Measurements from ENCODE around the gene TMEM258.
A peak's percentile ranks its signal among the peaks of the same experiment; 100 is the strongest.

TMEM258 gene

GRCh38 chr11:61775606-61776554, 16.5 kb downstream of the TMEM258 start:
- no peak for DNase-seq (ENCODE audit: low read depth)

- no peak for DNase-seq (ENCODE audit: low read depth)
These were observed 17.3 kb downstream of the TMEM258 start for GRCh38 chr11:61775106-61775505.

GRCh38 chr11:61774411-61774810, 18.0 kb downstream of the TMEM258 start:
- no peak for DNase-seq (ENCODE audit: low read depth)

GRCh38 chr11:61773809-61774208, 18.6 kb downstream of the TMEM258 start:
- no peak for DNase-seq (ENCODE audit: low read depth)

GRCh38 chr11:61773356-61773755, 19.0 kb downstream of the TMEM258 start:
- no peak for DNase-seq (ENCODE audit: low read depth)

GRCh38 chr11:61771985-61772455, 20.4 kb downstream of the TMEM258 start:
- no peak for DNase-seq (ENCODE audit: low read depth)

GRCh38 chr11:61771195-61771894, 21.1 kb downstream of the TMEM258 start:
- no peak for DNase-seq (ENCODE audit: low read depth)

- no peak for DNase-seq (ENCODE audit: low read depth)
These were observed 22.3 kb downstream of the TMEM258 start for GRCh38 chr11:61769946-61770683.

- peak; percentile 55 for DNase-seq (ENCODE audit: low read depth)
These were observed 23.1 kb downstream of the TMEM258 start for GRCh38 chr11:61769169-61769920.

GRCh38 chr11:61768376-61769076, 23.9 kb downstream of the TMEM258 start:
- DNase-seq (ENCODE audit: low read depth): no peak

- DNase-seq (ENCODE audit: low read depth): no peak
These were observed 26.0 kb downstream of the TMEM258 start for GRCh38 chr11:61766353-61766841.

- no peak for DNase-seq (ENCODE audit: low read depth)
These were observed 26.7 kb downstream of the TMEM258 start for GRCh38 chr11:61765550-61766253.

GRCh38 chr11:61764606-61765260, 27.7 kb downstream of the TMEM258 start:
- no peak for DNase-seq (ENCODE audit: low read depth)

GRCh38 chr11:61763930-61764605, 28.3 kb downstream of the TMEM258 start:
- DNase-seq (ENCODE audit: low read depth): no peak

GRCh38 chr11:61762798-61763197, 29.6 kb downstream of the TMEM258 start:
- no peak for DNase-seq (ENCODE audit: low read depth)

GRCh38 chr11:61762223-61762615, 30.2 kb downstream of the TMEM258 start:
- no peak for DNase-seq (ENCODE audit: low read depth)

- no peak for DNase-seq (ENCODE audit: low read depth)
These were observed 30.8 kb downstream of the TMEM258 start for GRCh38 chr11:61761440-61762222.

- DNase-seq (ENCODE audit: low read depth): no peak
These were observed 31.5 kb downstream of the TMEM258 start for GRCh38 chr11:61760946-61761345.

All from EH (cell line).